GM19467 (cell line): Measurements from ENCODE around the gene VEZF1.

Source experiments
- ATAC-seq: cut with Tn5 transposase; IDR thresholded peaks from one replicate; pipeline ENCODE4 v1.9.1; 2021; ENCODE audit warnings: mild to moderate bottlenecking, moderate library complexity; ENCODE audit not compliant: unreplicated experiment

VEZF1 gene

GRCh38 chr17:57999496-58000017 lies 11.5 kb upstream of the VEZF1 start:
- no peak for ATAC-seq

- no peak for ATAC-seq
These were observed 11.0 kb upstream of the VEZF1 start for GRCh38 chr17:57999010-57999495.

GRCh38 chr17:57997085-57997809 lies 9.2 kb upstream of the VEZF1 start:
- ATAC-seq: no peak

- ATAC-seq: no peak
These were observed 7.3 kb upstream of the VEZF1 start for GRCh38 chr17:57995076-57995956.

GRCh38 chr17:57994436-57994835 lies 6.4 kb upstream of the VEZF1 start:
- ATAC-seq: no peak

GRCh38 chr17:57993471-57994365 lies 5.7 kb upstream of the VEZF1 start:
- no peak for ATAC-seq

GRCh38 chr17:57991537-57991936 lies 3.5 kb upstream of the VEZF1 start:
- no peak for ATAC-seq

GRCh38 chr17:57990037-57990436 lies 2.0 kb upstream of the VEZF1 start:
- ATAC-seq: no peak

- peak; percentile 62 for ATAC-seq
These were observed 522 bp upstream of the VEZF1 start for GRCh38 chr17:57988301-57989250.

GRCh38 chr17:57986841-57987580 lies 1.0 kb downstream of the VEZF1 start:
- ATAC-seq: peak; percentile 13

GRCh38 chr17:57985675-57985974 lies 2.4 kb downstream of the VEZF1 start:
- ATAC-seq: no peak

GRCh38 chr17:57984936-57985674 lies 2.9 kb downstream of the VEZF1 start:
- ATAC-seq: no peak

- ATAC-seq: no peak
These were observed 3.7 kb downstream of the VEZF1 start for GRCh38 chr17:57984261-57984890.

GRCh38 chr17:57983446-57983845 lies 4.6 kb downstream of the VEZF1 start:
- no peak for ATAC-seq

- ATAC-seq: no peak
These were observed 5.4 kb downstream of the VEZF1 start for GRCh38 chr17:57982452-57983170.

- ATAC-seq: no peak
These were observed 7.5 kb downstream of the VEZF1 start for GRCh38 chr17:57980522-57980921.

- ATAC-seq: no peak
These were observed 9.0 kb downstream of the VEZF1 start for GRCh38 chr17:57979076-57979475.
